ENCODE measurements around the gene DNAH3. TPM values are rescaled to one million over a fixed set of nuclear protein-coding genes. Genes with fewer than 3 reads are reported as not detected.
"Not testable (repeated sequence)": the region's sequence is repeated elsewhere in the genome, so short reads cannot be mapped to it uniquely, and the experiment has no call there.

Gene DNAH3
- total RNA-seq, 1 donor from 2014 or later, result 0.31 TPM

DNA sequence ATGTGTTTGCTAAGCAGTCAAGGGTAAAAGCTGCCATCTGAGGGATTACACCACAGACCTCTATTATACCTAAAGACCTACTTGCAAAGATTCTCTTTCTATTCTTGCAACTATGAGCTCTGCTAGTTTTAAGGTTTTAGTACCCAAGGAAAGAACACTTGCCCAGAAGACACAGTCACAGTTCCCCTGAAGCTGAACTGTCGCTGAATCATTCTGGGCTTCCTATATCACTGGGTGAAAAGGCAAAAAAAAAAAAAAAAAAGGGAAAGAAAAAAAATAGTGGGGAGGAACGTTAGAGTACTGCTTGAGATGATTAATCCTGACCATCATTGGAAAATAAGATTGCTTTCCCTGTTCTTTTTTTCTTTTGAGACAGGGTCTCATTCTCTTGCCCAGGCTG lies 212.2 kb downstream of the DNAH3 start:
- DNase-seq, result no peak

DNA sequence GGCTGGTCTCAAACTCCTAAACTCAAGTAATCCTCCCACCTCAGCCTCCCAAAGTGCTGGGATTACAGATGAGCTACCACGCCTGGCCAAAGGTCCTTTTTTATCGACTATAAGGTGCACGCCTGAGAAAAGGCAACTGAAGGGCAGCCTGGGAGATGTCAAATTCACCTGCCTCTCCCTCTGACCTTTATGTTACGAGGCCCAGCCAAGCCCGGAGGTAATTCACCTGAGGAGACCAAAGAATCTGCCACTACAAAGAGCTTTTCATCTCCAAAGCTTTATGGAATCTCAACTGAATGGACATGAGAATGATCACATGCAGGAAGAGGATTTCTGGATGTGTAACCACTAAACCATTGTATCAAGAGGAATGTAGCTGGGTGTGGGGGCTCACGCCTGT lies 212.9 kb downstream of the DNAH3 start:
- DNase-seq, result no peak

DNA sequence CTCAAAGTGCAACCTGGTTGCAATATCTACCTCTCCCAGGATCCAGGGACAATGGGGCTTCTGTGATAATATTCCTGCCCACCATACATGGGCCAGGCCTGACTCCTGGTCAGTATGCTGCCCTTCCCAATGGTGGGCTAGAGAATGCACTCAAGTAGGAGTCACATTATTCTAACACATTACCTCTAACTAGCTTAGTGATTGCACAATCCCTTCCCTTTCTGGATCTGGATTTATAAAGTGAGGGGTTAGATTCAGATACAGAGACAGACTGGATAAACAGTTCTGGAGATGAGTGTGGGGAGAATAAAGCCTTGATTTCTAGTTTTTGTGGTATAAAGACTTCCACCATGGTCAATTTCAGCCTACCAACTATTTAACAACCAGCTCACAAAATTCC lies 217.1 kb downstream of the DNAH3 start:
- DNase-seq, result no peak

DNA sequence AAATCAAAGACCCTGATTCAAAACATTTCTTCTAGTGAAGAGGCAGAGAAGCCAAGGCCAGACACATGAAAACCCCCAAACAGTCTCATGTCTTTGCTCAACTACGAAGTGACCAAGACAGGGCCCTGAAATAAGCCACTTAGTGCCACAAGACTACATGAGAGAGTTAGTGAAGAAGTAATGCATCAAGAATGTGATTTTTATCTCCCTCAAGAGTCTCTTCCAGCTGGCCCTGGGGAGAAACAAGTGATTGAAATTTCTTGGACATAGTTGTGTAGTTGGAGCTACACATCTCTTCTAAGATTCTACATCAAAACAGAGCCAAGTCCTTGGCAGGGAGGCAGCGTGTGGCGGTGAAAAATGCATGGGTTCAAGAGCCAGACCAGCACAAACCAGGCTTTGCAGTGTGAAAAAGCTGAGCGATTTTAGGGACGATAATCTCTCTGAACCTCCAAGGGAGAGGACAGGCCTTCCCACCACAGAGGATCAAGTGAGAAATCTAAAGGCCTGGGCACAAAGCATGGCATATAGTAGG lies 219.5 kb downstream of the DNAH3 start:
- DNase-seq, result no peak

DNA sequence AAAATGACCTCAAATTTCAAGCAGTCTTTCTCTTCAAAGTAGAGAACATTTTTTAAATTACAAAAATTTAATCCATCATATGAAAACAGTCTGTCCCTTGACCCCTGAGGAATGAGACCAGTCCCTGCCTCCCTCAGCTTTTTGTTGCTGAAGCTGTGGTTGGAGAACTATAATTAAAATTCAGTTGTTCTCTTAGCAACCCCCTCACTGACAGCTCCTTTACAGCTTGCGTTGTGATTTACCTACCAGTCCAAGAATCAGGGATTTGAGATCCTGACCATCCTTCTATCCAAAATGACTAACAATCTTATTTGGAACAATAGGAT lies 220.3 kb downstream of the DNAH3 start:
- no peak for DNase-seq

DNA sequence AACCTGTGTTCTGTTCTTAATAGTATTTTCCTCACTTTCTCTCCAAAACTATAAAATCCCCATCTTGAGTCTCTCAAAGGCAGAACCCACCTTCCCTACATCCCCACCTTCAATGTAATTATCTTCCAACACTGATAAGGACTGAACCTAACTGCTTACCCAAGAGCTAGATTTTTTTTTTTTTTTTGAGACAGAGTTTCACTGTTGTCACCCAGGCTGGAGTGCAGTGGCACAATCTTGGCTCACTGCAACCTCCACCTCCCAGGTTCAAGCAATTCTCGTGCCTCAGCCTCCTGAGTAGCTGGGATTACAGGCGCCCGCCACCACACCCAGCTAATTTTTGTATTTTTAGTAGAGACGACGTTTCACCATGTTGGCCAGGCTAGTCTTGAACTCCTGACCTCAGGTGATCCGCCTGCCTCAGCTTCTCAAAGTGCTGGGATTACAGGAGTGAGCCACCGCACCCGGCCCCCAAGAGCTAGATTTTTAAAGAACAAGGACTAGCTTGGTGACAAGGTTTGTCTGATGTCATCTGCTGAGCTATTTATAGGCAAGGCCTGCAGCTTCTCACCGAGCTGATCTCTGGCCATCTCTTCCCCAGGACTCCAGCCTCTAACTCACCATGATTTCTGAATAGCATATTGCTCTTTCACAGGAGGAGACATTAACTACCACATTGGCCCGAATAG lies 220.8 kb downstream of the DNAH3 start:
- not testable (repeated sequence) for DNase-seq

DNA sequence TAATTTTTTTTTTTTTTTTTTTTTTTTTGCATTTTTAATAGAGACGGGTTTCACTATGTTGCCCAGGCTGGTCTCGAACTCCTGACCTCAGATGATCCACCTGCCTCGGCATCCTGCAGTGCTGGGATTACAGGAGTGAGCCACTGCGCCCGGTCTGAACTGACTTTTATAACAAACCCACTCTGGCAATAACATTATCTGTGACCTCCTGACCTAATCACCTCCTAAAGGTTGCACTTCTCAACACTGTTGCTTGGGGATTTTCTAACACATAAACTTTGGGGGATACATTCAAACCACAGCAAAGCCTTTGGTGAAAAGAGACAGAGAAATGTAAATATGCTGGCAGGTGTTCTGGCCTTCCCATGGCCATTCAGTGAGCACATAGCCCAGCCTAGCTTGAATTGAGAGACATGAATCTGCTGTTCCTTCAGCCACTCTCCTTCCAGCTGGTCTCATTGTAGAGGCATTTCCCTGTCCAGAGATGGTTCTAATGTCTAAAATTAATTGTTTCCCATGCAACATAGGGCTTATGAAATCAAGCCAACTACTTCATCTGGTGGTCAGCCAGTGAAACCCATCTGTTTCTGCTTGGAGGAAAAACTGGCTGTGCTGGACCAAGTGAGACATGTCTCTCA lies 221.8 kb downstream of the DNAH3 start:
- DNase-seq, result no peak

DNA sequence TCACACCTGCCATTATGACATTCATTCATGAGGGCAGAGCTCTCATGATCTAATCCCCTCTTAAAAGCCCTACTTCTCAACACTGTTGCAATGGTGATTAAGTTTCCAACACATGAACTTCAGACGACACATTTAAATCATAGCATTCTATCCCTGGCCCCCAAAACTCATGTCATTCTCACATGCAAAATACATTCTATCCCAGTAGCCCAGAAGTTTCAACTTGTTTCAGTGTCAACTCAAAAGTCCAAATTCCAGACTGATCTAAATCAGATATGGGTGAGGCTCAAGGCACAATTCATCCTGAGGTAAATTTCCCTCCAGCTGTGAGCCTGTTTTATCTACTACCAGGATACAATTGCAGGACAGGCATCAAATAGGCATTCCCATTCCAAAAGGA lies 224.9 kb downstream of the DNAH3 start:
- no peak for DNase-seq

DNA sequence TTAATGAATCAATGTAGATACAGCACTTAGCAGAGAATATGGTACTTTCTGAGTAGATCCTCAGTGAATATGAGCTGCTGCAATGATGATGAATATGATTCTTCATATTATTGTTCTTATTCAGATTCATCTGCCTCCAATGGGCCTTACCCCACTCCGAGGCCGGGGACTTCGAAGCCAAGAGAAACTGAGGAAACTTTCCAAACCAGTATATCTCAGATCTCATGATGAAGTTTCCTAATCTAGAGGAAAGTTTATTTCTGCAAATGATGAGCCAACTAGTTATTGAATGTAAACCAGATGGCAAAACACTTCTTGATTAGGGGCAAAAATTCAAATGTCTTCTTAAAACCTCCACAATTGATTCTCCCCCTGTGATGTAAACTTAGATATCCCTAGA lies 226.8 kb downstream of the DNAH3 start:
- no peak for DNase-seq

DNA sequence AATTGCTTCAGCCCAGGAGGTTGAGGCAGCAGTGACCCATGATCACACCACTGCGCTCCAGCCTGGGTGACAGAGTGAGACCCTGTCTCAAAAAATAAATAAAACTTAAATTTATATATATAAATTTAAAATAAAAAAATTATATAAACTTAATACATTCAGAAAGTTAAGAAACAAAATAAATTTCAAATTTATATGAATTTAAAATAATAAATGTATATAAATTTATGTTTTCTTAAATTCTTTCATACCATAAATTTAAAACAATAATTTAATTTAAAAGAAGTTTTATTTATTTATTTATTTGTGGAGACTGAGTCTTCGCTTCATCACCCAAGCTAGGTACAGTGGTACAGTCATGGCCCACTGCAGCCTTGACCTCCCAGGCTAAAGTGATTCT lies 229.8 kb downstream of the DNAH3 start:
- no peak for DNase-seq

DNA sequence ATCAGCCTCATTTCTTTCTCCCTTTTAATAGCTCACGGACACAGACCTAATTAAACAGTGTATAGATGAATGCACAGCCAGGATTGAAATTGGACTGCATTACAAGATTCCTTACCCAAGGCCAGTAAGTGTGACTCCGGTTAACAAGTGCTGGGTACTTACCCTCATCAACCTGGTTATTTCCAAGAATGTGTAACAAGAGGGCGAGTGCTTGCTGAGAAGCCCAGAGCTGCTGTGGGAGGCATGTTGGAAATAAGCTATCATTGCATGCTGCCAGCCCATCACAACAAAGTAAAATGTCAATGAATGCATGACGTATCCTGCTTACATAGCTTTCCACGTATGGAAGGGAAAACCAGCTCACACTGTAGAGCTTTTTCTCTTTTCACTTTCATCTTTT lies 230.6 kb downstream of the DNAH3 start:
- no peak for DNase-seq

DNA sequence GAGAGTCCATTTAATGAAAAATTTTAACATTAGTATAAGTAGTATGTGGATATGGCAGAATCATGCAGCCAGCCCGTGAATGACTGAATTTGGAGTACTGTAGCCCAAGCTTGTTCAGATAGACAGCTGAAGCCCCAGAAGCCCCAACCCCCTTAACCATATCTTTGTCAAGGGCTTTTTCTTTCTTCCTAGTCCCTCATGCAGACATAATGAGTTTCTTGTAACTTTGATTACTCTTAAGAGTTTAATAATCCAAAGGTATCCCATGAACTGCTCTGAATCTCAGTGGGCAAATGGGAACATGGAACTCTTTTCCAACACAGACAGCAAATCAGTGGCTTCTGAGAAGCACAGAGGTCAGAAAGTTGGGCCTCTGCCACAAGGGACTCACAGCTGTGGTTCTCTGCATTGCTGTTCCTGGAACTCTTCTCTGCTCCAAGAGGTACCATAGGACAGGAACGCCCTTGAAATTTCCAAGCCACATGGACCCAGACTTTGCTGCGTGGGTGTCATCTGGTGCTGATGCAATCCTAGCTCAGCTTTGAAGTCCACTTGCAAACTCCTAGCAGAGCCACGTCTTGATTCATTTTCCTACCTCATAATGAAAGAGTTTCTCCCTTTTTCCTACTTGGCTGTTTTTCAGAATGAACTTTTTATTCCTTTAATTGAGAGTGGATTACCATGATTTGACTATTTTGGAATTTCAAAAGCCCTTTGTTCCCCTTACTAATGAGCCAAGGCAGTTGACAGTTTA lies 232.0 kb downstream of the DNAH3 start:
- no peak for DNase-seq

DNA sequence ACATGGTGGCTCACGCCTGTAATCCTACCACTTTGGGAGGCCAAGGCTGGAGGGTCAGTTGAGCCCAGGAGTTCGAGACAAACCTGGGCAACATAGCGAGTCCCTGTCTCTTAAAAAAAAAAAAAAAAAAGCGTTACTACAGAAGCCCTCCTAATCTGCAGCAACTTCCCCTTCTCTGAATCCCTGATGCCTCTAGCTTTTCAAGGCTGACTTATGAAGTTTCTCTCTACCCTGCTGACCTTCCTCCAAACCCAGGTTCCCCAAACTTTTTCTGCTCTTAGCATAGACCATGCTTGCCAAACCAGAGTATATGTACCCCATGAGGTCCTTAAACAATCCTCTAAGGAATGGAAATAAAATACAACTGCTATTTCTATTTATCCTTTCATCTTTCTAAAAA lies 233.7 kb downstream of the DNAH3 start:
- DNase-seq, result no peak

DNA sequence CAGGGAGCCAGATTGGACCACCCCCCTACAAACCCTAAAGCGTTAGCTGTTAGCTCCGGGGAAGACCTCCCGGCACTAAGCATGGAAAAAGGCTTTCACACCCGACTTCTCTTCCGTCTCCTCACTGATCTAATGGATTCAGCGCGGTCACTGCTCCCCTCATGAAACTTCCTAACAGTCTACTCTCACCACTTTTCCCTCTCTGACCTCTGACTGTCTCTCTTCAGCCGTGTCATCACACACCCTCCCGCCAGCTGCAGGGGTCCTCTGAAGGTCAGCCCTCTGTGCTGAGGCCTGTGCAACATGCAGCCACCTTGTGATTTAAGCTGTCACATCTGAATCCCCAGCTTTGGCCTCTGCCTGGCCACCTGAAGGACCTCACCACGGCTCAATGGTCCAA lies 234.4 kb downstream of the DNAH3 start:
- DNase-seq, result no peak

DNA sequence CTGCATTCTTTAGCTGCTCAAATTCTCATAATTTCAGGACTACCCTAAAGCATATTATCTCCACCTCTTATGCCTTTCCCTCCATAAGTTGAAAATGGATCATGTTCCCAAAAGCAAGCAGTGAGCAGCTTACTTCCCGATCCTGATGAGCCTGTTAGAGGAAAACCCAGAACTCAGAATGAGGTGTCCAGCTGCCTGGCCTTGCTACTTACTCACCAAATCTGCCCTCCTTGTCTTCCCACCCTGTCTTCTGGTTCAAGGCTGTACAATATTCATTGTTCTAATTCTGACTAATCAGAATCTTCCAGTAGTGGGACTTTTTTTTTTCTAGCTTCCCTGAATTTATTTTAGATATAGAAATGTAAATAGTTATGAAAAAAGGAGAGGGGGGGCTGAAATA lies 239.3 kb downstream of the DNAH3 start:
- no peak for DNase-seq

DNA sequence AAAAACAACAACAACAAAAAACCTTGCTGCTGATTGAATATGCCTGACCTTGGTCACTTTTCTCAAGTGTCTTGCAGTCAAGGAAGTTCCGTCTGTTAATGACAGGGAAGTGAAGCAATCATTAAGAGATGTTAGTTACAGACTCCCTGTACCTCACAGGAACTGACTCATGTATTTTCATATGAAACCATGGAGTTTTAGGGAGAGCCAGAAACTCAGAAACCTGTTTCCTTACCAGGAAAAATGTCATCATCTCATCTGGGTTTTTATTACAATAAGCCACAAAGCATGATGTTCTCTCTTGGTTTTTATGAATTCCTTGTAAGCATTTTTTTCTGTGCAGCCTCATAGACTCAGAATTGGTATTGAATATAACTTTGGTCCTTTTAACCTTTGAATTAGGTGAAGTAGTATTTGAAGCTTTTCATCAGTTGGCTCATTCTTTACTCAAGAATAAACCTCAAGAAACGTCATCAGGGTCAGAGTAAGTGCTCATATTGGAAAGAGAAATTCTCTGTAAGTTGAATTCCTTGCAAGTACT lies 239.8 kb downstream of the DNAH3 start:
- no peak for DNase-seq

DNA sequence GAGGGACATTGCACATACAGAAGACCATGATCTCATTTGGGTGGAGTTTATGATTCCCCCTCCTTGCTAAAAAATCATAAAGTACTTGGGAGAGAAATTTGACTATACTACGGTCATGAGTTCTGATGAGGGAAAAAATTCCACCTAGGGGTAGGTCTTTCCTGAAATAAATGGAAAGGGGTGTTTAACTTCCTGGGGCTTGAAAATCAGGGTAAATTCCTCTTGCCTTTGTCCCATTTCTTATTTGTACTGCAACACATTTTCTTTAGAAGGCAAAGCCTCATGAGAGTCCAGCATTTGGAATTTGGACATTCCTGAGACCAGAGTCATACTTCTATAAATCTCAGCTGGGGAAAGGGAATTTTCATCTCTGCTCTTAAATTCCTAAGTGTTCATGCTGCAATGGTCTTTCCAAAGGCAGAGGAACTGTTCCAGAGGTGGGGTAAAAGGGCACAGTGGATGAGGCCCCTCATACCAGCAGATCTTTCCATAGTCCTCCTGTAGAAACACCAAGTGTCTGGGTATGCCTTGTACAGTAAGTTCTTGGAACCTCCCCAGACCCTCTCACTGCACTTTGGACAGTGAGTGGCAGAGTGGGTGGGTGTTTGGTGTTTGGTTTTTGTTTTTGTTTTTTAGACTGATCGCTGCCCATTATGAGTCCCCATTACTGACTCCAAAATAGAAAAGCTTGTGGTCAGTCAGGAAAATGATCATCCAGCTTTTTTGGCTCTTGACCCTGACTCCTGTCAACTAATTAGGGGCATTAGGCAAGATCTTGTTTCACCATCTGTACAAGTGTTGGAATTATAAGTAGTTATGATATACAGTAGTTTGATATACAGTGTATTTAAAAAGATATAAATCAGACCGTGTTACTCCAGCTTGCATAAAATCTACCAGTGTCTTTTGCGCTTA lies 244.0 kb downstream of the DNAH3 start:
- no peak for DNase-seq

DNA sequence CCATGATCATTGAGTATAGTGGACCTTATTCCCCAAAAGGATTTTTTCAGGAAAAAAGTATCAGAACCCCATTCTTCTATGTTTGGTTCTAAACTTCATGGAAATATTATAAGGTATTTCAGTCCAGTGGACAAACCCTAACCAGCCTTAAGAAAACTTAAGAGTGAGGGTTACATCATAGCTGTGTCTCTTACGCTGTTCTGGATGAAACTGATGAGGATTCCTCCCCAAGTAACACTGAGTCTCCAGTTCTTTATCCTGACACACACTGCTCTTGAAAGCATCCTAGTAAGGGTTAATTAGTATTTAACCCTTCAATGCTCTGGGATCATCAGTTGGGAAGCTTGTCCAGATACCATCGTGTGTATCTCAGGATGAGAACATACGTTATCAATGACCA lies 245.1 kb downstream of the DNAH3 start:
- no peak for DNase-seq

DNA sequence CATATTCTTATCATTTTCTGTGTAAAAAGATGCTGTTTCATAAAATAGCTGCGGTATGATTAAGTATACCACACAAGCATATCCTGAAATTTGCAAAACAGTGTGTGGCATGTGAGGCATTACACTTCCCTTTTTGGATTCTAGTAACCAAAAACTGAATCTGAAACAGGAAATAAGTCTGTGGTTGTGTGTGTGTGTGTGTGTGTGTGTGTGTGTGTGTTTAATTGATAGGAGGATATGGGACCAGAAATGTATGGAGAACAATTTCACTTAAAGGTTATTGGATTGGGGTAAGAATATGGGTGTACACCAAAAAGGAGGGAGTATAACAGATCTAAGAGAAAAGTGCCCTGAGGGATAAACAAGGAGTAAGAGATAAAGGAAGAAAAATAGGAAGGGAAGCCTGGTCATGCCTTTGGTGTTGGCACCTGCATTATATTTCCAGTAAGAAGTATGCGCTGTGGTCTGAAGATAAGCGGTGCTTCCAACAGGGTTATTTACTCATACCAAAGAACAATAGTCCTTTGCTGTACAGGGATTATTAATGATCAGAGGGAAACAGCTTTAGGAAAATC lies 246.1 kb downstream of the DNAH3 start:
- DNase-seq, result no peak

DNA sequence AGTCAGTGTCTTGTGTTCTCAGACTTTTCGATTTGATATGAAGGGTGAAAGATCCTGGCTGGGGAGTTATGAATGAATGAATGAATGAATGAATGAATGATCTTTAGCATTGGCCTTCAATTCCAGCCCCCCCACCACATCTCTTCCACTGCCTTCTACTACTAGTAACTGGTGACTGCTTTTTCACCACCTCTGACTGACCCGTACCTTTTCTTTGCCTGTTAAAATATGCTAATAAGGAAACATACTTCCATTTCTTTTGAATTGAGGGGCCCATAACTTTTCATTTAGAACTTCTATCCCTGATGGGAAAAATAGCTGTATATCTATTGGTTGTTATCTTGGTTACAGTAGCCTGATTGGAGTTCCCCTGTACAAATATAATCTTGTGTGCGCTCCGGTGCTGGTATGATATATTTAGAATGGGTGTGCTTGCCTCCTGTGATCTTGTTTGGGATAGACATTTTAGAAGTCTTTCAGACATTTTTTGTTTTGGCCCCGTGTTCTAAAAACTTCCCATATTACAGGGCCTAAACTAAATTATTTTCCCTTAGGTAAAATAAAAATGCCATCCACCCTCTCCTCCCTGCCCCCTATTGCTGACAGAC lies 246.6 kb downstream of the DNAH3 start:
- no peak for DNase-seq

DNA sequence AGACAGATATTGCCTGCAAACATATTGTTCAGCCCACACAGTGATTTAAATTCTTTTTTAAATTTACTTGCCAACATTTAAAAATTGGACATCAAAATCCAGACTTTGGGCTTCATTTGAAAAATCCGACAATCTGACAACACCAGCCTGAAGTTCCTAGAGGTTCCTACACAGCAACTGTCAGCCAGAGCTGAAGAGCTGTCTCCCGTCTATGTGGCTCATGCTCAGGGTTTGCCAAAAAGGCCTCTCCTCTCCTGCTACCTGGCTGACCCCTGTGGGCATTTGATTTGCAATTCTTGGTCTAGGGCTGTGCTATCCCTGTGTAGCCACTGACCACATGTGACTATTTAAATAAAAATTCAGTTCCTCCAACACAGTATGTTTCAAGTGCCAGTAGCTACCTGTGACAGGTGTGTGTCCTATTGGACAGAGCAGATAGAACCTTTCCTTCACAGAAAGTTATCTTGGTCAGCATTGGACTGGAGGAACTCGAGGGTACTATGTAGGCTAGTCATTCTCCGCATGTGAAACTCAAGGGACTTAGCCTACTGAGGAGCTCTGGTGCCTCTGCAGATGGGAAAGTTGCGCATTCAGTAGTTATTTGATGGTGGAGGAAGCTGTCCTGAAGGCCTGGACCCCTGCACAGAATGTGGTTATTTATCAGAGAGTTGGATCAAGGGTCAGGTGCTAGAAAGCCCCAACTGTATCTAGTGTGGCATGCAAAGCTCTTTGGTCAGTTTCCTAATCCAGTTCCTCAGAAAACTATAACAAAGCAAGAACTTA lies 247.3 kb downstream of the DNAH3 start:
- no peak for DNase-seq
